HepG2 (cell line): ENCODE data around the gene WDR48. TPM values are rescaled to one million over a fixed set of nuclear protein-coding genes. Genes with fewer than 3 reads are reported as not detected.
A peak's percentile ranks its signal among the peaks of the same experiment; 100 is the strongest.

Experiments used
- BHLHE40 ChIP-seq: IDR thresholded peaks from 2 replicates; pipeline ENCODE4 v1.6.1; 2011; ENCODE audit warnings: low read length, improper control_type of control experiment
- FIP1L1 ChIP-seq: fragments of 200-400 bp; formaldehyde crosslinking; IDR thresholded peaks from 2 replicates; pipeline ENCODE4 v1.6.1; 2018; ENCODE audit warnings: low read depth, mild to moderate bottlenecking, low read length, moderate library complexity, borderline replicate concordance; ENCODE audit not compliant: insufficient read depth
- FOSL2 ChIP-seq: sonication (generic); formaldehyde crosslinking; IDR thresholded peaks from 2 replicates; pipeline ENCODE4 v1.4.0; 2020; ENCODE audit warnings: missing genetic modification reagents
- GTF3A ChIP-seq: sonication (generic); formaldehyde crosslinking; conservative IDR thresholded peaks from 2 replicates; pipeline ENCODE4 v1.4.0; 2020; ENCODE audit warnings: mild to moderate bottlenecking, missing genetic modification reagents
- NFATC3 ChIP-seq: sonication (generic); formaldehyde crosslinking; IDR thresholded peaks from 2 replicates; pipeline ENCODE4 v1.5.1; 2020; ENCODE audit warnings: mild to moderate bottlenecking, missing genetic modification reagents
- POGK ChIP-seq: sonication (generic); formaldehyde crosslinking; conservative IDR thresholded peaks from 2 replicates; pipeline ENCODE4 v1.8.0; 2022; ENCODE audit warnings: mild to moderate bottlenecking, moderate library complexity, missing genetic modification reagents
- RBAK ChIP-seq: sonication (generic); formaldehyde crosslinking; IDR thresholded peaks from 2 replicates; pipeline ENCODE4 v1.5.1; 2020; ENCODE audit warnings: mild to moderate bottlenecking, missing genetic modification reagents
- TAF1 ChIP-seq: sonication (generic); formaldehyde crosslinking; IDR thresholded peaks from 2 replicates; pipeline ENCODE4 v1.4.0; 2020; ENCODE audit warnings: missing genetic modification reagents
- TOE1 ChIP-seq: sonication (generic); formaldehyde crosslinking; IDR thresholded peaks from 2 replicates; pipeline ENCODE4 v1.4.0; 2020; ENCODE audit warnings: mild to moderate bottlenecking, missing genetic modification reagents
- ZNF12 ChIP-seq: sonication (generic); formaldehyde crosslinking; IDR thresholded peaks from 2 replicates; pipeline ENCODE4 v1.5.0; 2020; ENCODE audit warnings: missing genetic modification reagents
- ZNF205 ChIP-seq: IDR thresholded peaks from 2 replicates; pipeline ENCODE4 v1.6.1; 2018; ENCODE audit warnings: missing biosample characterization, missing genetic modification reagents
- ZNF281 ChIP-seq: sonication (generic); formaldehyde crosslinking; IDR thresholded peaks from 2 replicates; pipeline ENCODE4 v1.4.0; 2020; ENCODE audit warnings: missing genetic modification reagents, borderline replicate concordance
- ZNF562 ChIP-seq: sonication (generic); formaldehyde crosslinking; IDR thresholded peaks from 2 replicates; pipeline ENCODE4 v1.8.0; 2022; ENCODE audit warnings: missing genetic modification reagents, borderline replicate concordance
- ZNF577 ChIP-seq: sonication (generic); formaldehyde crosslinking; IDR thresholded peaks from 2 replicates; pipeline ENCODE4 v1.4.0; 2020; ENCODE audit warnings: mild to moderate bottlenecking, low read depth, missing genetic modification reagents, borderline replicate concordance
- ZNF629 ChIP-seq: sonication (generic); formaldehyde crosslinking; conservative IDR thresholded peaks from 2 replicates; pipeline ENCODE4 v1.5.0; 2020; ENCODE audit warnings: missing genetic modification reagents
- ZNF891 ChIP-seq: sonication (generic); formaldehyde crosslinking; IDR thresholded peaks from 2 replicates; pipeline ENCODE4 v1.5.0; 2020; ENCODE audit warnings: mild to moderate bottlenecking, missing genetic modification reagents
- polyA plus RNA-seq, 8 experiments: library from polyadenylated mRNA; depleted of rRNA in 3 of 8; stranded (reverse) in 7 of 8; unstranded in 1 of 8; fragments of >200 nt; fragmentation: Illumina TruSeq in 4 of 8; extraction: Trizol in 4 of 8; gene quantifications; 2 replicates each; pipeline versions ENCODE4 v1.2.1 to v1.2.3, GENCODE V29; 2011 to 2016; ENCODE audit warnings: low read depth in 4 of 8, missing spikeins in 1 of 8, mixed read lengths in 1 of 8; ENCODE audit not compliant: insufficient read depth in 1 of 8
- total RNA-seq, 5 experiments: library from RNA; depleted of rRNA; stranded (reverse); fragments of >200 nt; fragmentation: Illumina TruSeq; extraction: Trizol; gene quantifications; 2 replicates each; pipeline ENCODE4 v1.2.3, GENCODE V29; 2016; ENCODE audit warnings: low read depth in 1 of 5
- TF ChIP-seq, protein P1 (sequence below): sonication (generic); formaldehyde crosslinking; IDR thresholded peaks from 2 replicates; pipeline ENCODE4 v1.5.1; 2020; ENCODE audit warnings: missing genetic modification reagents, mild to moderate bottlenecking, borderline replicate concordance
- TF ChIP-seq, protein P2 (sequence below): sonication (generic); formaldehyde crosslinking; IDR thresholded peaks from 2 replicates; pipeline ENCODE4 v1.8.1; 2023; ENCODE audit warnings: mild to moderate bottlenecking, missing genetic modification reagents, borderline replicate concordance
- TF ChIP-seq, protein P3 (sequence below): sonication (generic); formaldehyde crosslinking; IDR thresholded peaks from 2 replicates; pipeline ENCODE4 v1.9.0; 2021; ENCODE audit warnings: missing genetic modification reagents, borderline replicate concordance

WDR48 gene
- total and polyA plus RNA-seq, 2 of the 13 experiments (the other 11 are each of a cell fraction or from before 2014, with no cell fraction given), result 29.2 to 31.2 TPM

GRCh38 chr3:39051649-39052561, at the start of gene WDR48, which contains the start of gene SCN11A (continued):
- TF ChIP-seq RBAK (CRISPR knock-in tag) (no peak), GTF3A (CRISPR knock-in tag) (no peak), ZNF577 (CRISPR knock-in tag) (no peak), NFATC3 (CRISPR knock-in tag) (peak; percentile 85; the same call in 1 of the 2 replicates), ZNF629 (CRISPR knock-in tag) (no peak), ZNF562 (CRISPR knock-in tag) (no peak), ZNF281 (CRISPR knock-in tag) (0 out of 2 replicates have a peak, but pooled peaks have one; percentile 6), TAF1 (CRISPR knock-in tag) (peak; percentile 98), POGK (CRISPR knock-in tag) (peak; percentile 79; the same call in 1 of the 2 replicates), ZNF891 (CRISPR knock-in tag) (0 out of 2 replicates have a peak, but pooled peaks have one; percentile 42), FOSL2 (CRISPR knock-in tag) (peak; percentile 63; the same call in 1 of the 2 replicates), ZNF205 (0 out of 2 replicates have a peak, but pooled peaks have one; percentile 53), TOE1 (CRISPR knock-in tag) (no peak), FIP1L1 (no peak), BHLHE40 (no peak), ZNF12 (CRISPR knock-in tag) (no peak)
- TF ChIP-seq, protein P1, sequence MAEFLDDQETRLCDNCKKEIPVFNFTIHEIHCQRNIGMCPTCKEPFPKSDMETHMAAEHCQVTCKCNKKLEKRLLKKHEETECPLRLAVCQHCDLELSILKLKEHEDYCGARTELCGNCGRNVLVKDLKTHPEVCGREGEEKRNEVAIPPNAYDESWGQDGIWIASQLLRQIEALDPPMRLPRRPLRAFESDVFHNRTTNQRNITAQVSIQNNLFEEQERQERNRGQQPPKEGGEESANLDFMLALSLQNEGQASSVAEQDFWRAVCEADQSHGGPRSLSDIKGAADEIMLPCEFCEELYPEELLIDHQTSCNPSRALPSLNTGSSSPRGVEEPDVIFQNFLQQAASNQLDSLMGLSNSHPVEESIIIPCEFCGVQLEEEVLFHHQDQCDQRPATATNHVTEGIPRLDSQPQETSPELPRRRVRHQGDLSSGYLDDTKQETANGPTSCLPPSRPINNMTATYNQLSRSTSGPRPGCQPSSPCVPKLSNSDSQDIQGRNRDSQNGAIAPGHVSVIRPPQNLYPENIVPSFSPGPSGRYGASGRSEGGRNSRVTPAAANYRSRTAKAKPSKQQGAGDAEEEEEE, result 0 out of 2 replicates have a peak, but pooled peaks have one; percentile 40
- TF ChIP-seq, protein P2, sequence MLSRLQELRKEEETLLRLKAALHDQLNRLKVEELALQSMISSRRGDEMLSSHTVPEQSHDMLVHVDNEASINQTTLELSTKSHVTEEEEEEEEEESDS (CRISPR knock-in tag), result no peak
- TF ChIP-seq, protein P3, sequence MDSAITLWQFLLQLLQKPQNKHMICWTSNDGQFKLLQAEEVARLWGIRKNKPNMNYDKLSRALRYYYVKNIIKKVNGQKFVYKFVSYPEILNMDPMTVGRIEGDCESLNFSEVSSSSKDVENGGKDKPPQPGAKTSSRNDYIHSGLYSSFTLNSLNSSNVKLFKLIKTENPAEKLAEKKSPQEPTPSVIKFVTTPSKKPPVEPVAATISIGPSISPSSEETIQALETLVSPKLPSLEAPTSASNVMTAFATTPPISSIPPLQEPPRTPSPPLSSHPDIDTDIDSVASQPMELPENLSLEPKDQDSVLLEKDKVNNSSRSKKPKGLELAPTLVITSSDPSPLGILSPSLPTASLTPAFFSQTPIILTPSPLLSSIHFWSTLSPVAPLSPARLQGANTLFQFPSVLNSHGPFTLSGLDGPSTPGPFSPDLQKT (CRISPR knock-in tag), result no peak
